WI38 (cell line): ENCODE measurements around the gene LHX1.

Experiments used
- H3K4me3 ChIP-seq: 2 replicates; pipeline ENCODE4 v1.5.1; 2011; ENCODE audit warnings: low read depth, mild to moderate bottlenecking, control low read depth, low read length
- CTCF ChIP-seq: IDR thresholded peaks from 2 replicates; pipeline ENCODE4 v1.5.1; 2012; ENCODE audit warnings: low read depth, mild to moderate bottlenecking, control low read depth, low read length

Gene LHX1

GRCh38 chr17:36950027-36950426, 12.8 kb downstream of the LHX1 start:
- TF ChIP-seq CTCF: no peak

GRCh38 chr17:36951084-36951789, 14.0 kb downstream of the LHX1 start:
- no peak for TF ChIP-seq CTCF
- H3K4me3 ChIP-seq: no peak overlapping the region

More at GRCh38 chr17:36950027-36950426, 12.8 kb downstream of the LHX1 start:
- H3K4me3 ChIP-seq: peak overlapping the region; percentile 88

- no peak for TF ChIP-seq CTCF
- no peak overlapping the region for H3K4me3 ChIP-seq
Measured at GRCh38 chr17:36971508-36971907, 34.2 kb downstream of the LHX1 start.

GRCh38 chr17:36972186-36972700, 35.0 kb downstream of the LHX1 start:
- no peak overlapping the region for H3K4me3 ChIP-seq
- TF ChIP-seq CTCF: no peak

- H3K4me3 ChIP-seq: no peak overlapping the region
- no peak for TF ChIP-seq CTCF
Measured at GRCh38 chr17:36972905-36973304, 35.6 kb downstream of the LHX1 start.

- H3K4me3 ChIP-seq: no peak overlapping the region
- no peak for TF ChIP-seq CTCF
Measured at GRCh38 chr17:36975922-36976515, 38.7 kb downstream of the LHX1 start.

- no peak overlapping the region for H3K4me3 ChIP-seq
- TF ChIP-seq CTCF: no peak
Measured at GRCh38 chr17:36977066-36977465, 39.8 kb downstream of the LHX1 start.
